GM12891 (cell line): Measurements from ENCODE around the gene RGS5.

Experiments used
- POLR2A ChIP-seq: IDR thresholded peaks from 2 replicates; pipeline ENCODE4 v1.6.1; 2011; ENCODE audit warnings: low read depth, low read length, control low read depth
- POLR2AphosphoS5 ChIP-seq: IDR thresholded peaks from 2 replicates; pipeline ENCODE4 v1.6.1; 2011; ENCODE audit warnings: low read depth, low read length, control low read depth
- SPI1 ChIP-seq: IDR thresholded peaks from 2 replicates; pipeline ENCODE4 v1.6.1; 2011; ENCODE audit warnings: low read depth, low read length, control low read depth
- TAF1 ChIP-seq: IDR thresholded peaks from 2 replicates; pipeline ENCODE4 v1.6.1; 2011; ENCODE audit warnings: low read depth, low read length, control low read depth

DNA sequence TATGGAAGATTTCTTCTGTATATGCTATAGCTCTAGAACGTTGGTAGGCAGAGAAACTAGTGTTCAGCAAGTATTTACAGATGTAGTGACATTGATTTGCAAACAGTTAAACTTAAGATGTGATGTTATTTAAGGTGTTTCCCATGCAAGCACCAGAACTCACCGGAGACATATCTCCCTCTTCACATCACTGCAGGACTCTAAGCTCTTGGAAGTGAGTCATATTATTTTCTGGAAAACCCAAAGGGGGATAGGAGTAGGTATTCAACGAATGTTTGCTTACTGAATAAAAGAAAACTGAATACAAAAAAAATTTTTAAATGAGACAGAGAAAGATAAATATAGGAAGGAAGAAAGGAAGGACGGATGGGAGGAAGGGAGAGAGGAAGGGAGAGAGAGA lies 108.5 kb downstream of the RGS5 start:
- TF ChIP-seq POLR2A, result no peak
- no peak for TF ChIP-seq POLR2AphosphoS5
- no peak for TF ChIP-seq TAF1
- no peak for TF ChIP-seq SPI1
